Mucosa of descending colon (tissue), 3 donors: ENCODE results near the gene CCDC183. TPM values are rescaled to one million over a fixed set of nuclear protein-coding genes. Genes with fewer than 3 reads are reported as not detected.
"Not testable (repeated sequence)": the region's sequence is repeated elsewhere in the genome, so short reads cannot be mapped to it uniquely, and the experiment has no call there.

Experiments used
- ATAC-seq: fragments of 200-7000 bp; cut with Tn5 transposase; one replicate; pipeline ENCODE4 v1.9.1; 2020; ENCODE audit warnings: mild to moderate bottlenecking, moderate library complexity
- DNase-seq, 3 donors: peaks; one replicate each; pipeline ENCODE4 v3.0.0-alpha.2; 2020
- H3K36me3 ChIP-seq: fragments of 200-600 bp; one replicate; pipeline ENCODE4 v1.8.0; 2021; ENCODE audit warnings: low read depth, mild to moderate bottlenecking
- H3K4me1 ChIP-seq: fragments of 200-600 bp; one replicate; pipeline ENCODE4 v1.8.0; 2021; ENCODE audit warnings: low read depth, mild to moderate bottlenecking
- H3K4me3 ChIP-seq: fragments of 200-600 bp; one replicate; pipeline ENCODE4 v1.8.0; 2021; ENCODE audit warnings: mild to moderate bottlenecking
- H3K9me3 ChIP-seq: fragments of 200-600 bp; one replicate; pipeline ENCODE4 v1.8.0; 2021; ENCODE audit warnings: mild to moderate bottlenecking
- CTCF ChIP-seq: fragments of 200-600 bp; IDR thresholded peaks from one replicate; pipeline ENCODE4 v1.8.0; 2022; ENCODE audit warnings: antibody characterized with exemption, mild to moderate bottlenecking
- intact Hi-C, 2 donors: fragments of 100-400 bp; cut with DNase I in 1 of 2; cut with micrococcal nuclease in 1 of 2; formaldehyde crosslinking; loops; one replicate each; pipeline versions ENCODE4 v1.11.0 to v1.11.1; 2022; cut with DNase I, micrococcal nuclease
- total RNA-seq, 3 donors: library from RNA; stranded (reverse); fragmentation: NEBNext Ultra II Directional in 2 of 3; extraction: Animal tissue kit (Norgen Biotek cat#: 25700) in 2 of 3; gene quantifications; one replicate each; pipeline versions ENCODE4 v1.2.1 to v1.2.4, GENCODE V29; 2021 to 2023
- donor health status: DM: no; HTN: no; CAD: no; lungs with moderate emphysema.
- donor health status: DM: no; HTN: no; CAD: no.
- donor health status: DM: no; HTN: yes; CAD: no.

The CCDC183 gene
- total RNA-seq, 3 donors from 2014 or later = 4.0 to 38.0 (median 7.0) TPM

DNA sequence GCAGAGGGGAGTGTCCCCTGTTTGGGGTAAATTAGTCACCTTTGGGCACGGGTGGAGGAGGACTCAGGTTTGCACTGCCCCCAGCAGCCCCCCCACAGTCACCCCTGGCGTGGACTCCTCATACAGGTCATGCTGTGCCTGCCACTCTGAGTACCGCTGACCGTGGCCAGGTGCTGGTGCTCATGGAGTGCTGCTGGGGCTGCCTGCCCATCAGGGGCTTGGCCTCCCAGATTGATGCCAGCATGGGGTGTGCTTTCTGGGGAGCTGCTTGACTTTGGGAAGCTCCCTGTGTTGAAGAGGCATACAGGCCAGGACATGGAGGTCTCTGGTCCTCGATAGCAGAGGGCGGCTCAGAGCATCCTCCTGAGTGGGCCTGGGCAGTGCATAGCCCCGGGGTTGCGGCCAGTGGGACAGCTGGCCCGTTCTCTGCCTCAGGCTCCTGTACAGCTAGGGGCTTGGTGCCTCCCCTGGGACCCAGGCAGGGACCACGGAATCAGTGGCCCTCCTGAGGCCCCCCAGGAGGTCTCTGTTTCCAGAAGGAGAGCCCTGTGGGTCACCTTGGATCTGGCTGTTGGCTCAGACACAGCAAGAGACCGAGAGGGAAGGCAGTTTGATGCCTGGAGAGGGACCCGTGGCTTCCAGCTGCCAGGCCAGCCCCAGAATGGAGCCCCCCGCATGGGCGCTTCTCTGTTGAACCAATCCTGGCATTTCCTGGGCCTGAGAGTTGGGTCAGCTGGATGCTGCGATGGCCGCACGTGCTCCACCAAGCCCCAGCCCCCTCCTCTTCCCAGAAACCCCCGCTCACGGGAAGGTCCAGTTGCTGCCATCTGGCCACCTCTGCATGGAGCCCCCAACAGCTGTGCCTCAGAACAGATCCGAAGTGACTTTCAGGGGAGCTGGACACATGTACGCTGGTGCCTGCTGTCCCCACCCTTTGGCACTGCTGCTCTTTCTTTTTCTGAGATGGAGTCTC, 40.1 kb downstream of the CCDC183 start:
- TF ChIP-seq CTCF = no peak
- Histone ChIP-seq H3K9me3 (no peaks in the 10 kb centered on the region), H3K4me1 (peaks cover 14% of the 10 kb centered on the region), H3K36me3 (no peaks in the 10 kb centered on the region), H3K4me3 (no peak overlapping the region)
- intact Hi-C loops = no loop called here
- peak in 1 of 3 donors; percentile 19 for DNase-seq
- no peak for ATAC-seq

DNA sequence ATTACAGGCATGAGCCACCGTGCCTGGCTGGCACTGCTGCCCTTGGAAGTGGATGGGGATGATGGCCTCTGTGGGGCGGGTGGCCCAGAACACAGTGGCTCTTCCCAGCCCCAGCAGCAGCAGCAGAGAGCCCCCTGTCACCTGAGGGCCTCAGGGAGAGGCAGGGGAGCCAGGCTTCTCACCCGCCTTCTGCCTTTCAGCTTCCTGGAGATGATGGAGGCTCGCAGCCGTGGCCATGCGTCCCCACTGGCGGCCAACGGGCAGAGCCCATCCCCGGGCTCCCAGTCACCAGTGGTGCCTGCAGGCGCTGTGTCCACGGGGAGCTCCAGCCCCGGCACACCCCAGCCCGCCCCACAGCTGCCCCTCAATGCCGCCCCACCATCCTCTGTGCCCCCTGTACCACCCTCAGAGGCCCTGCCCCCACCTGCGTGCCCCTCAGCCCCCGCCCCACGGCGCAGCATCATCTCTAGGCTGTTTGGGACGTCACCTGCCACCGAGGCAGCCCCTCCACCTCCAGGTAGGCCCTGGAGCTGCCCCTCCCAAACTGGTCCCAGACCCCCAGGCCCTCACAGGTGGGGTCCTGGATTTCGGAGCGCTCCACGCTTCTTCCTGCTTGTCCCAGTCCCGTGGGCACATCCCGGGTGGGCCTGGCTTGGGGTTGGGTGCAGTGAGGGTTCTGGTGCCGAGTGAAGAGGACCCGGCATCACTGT, 41.2 kb downstream of the CCDC183 start:
- intact Hi-C loops = no loop called here
- Histone ChIP-seq H3K36me3 (no peaks in the 10 kb centered on the region), H3K4me1 (peaks cover 25% of the 10 kb centered on the region), H3K9me3 (no peaks in the 10 kb centered on the region), H3K4me3 (no peak overlapping the region)
- no peak for ATAC-seq
- TF ChIP-seq CTCF = no peak
- peak in 1 of 3 donors; percentile 34 for DNase-seq

DNA sequence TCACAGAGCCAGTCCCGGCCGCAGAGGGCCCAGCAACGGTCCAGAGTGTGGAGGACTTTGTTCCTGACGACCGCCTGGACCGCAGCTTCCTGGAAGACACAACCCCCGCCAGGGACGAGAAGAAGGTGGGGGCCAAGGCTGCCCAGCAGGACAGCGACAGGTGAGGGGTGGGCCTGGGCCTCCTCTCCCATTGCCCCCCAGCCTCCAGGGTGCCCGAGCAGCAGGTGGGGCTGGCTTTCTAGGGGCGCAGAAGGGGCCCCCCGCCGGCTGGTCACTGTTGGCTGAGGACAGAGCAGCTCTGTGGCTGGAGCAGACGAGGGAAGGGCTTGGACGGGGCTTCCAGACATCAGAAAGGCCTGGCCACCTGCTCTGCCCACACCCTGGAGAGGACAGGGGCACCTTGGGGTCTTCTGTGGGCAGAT, 41.7 kb downstream of the CCDC183 start:
- H3K4me1 ChIP-seq = peaks cover 31% of the 10 kb centered on the region
- ATAC-seq, intact Hi-C loops, H3K36me3 ChIP-seq, H3K4me3 ChIP-seq, H3K9me3 ChIP-seq: not testable (repeated sequence)
- DNase-seq = peak in 1 of 3 donors; percentile 24

DNA sequence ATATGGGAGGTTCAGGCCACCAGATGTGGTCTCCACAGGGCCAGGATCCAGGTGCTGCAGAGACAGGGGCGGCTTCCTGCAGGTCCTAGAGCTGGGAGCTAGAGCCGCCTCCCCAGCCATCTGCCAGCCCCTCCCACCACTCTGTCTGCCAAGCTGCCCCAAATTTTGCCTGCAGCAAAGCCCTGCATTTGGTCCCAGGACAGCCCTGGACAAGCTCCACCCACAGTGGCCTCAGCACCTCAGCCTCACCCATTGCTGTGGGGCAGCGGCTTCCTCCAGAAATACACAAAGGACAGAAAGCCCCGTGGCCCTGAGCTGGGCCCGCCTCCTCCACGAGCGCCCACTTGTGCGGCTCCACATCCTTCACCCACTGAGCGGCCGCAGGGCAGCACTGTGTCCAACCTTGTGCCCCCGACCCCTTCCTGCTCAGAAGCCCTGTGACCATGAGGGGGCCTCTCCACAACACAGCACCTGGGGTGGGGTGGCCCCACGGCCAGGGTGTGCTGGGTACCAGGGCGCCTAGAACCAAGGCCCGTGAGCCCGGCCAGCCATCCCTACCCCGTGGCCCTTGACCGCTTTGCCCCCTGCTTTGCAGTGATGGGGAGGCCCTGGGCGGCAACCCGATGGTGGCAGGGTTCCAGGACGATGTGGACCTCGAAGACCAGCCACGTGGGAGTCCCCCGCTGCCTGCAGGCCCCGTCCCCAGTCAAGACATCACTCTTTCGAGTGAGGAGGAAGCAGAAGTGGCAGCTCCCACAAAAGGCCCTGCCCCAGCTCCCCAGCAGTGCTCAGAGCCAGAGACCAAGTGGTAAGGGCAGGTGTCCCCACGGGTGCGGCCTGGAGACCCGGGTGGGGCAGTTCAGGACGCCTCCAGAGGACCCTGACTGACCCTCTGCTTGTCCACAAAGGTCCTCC, 42.4 kb downstream of the CCDC183 start:
- intact Hi-C loops = no loop called here
- H3K36me3 ChIP-seq = no peaks in the 10 kb centered on the region
- DNase-seq (peak in 1 of 3 donors; percentile 46), ATAC-seq (no peak)
- H3K9me3 ChIP-seq = no peaks in the 10 kb centered on the region
- no peak overlapping the region for H3K4me3 ChIP-seq
- peaks cover 38% of the 10 kb centered on the region for H3K4me1 ChIP-seq
- TF ChIP-seq CTCF = no peak

GRCh38 chr9:136839229-136840139, 43.3 kb downstream of the CCDC183 start:
- ATAC-seq (no peak), DNase-seq (peak in 1 of 3 donors; percentile 55)
- Histone ChIP-seq H3K4me1 (peaks cover 44% of the 10 kb centered on the region), H3K9me3 (no peaks in the 10 kb centered on the region), H3K4me3 (no peak overlapping the region), H3K36me3 (no peaks in the 10 kb centered on the region)
- intact Hi-C loops = no loop called here
- no peak for TF ChIP-seq CTCF
